Measurements from ENCODE around the gene TBC1D22A. TPM values are rescaled to one million over a fixed set of nuclear protein-coding genes. Genes with fewer than 3 reads are reported as not detected.

TBC1D22A gene
- total RNA-seq, 4 donors from 2014 or later, result 16.2 to 22.2 (median 17.8) TPM

DNA sequence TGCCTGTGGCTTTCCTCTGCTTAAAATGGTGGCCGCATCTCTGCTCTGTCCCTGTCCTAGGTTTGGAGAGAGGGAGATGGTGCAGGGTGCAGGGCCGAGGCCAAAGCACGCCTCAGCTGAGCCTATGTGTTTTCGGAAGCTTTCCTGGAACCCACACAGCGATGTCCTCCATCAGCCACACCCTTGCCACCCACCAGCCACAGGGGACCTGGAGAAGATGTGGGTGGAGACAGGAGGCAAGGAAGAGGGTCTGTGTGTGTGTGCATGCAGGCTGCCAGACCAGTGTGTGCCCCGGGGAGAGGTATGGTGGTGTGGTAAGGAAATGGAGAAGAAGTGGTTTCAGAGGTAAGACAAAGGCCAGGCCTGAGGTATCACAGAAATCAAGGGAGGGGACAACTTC lies 155.7 kb downstream of the TBC1D22A start:
- Histone ChIP-seq H3K4me1 (no peaks in the 10 kb centered on the region), H3K4me3 (no peak overlapping the region), H3K9me3 (peaks cover 0 to 16% (median 0%) of the 10 kb centered on the region in 3 donors), H3K27ac (no peak overlapping the region), H3K36me3 (peaks cover 0 to 67% of the 10 kb centered on the region in 2 donors), H3K27me3 (no peaks in the 10 kb centered on the region)
- 67% methylated on average over 1 of the region's 6 CpGs; no CpG with 5 or more reads in 1 of the 2 donors for WGBS, 2 donors (ENCODE audit: low coverage in 1 of 2)
- no peak for ATAC-seq
- no peak for TF ChIP-seq POLR2A (IDR thresholded peaks at IDR 0.05)

DNA sequence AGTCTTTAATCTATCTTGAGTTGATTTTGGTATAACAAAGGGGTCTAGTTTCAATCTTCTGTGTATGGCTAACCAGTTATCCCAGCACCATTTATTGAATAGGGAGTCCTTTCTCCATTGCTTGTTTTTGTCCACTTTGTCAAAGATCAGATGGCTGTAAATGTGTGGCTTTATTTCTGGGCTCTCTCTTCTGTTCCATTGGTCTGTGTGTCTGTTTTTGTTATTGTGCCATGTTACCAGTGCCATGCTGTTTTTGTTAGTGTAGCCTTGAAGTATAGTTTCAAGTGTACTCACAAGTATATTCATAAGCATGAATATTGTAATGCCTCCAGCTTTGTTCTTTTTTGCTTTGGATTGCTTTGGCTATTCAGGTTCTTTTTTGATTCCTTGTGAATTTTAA lies 159.6 kb downstream of the TBC1D22A start:
- Histone ChIP-seq H3K9me3 (peaks cover 0 to 16% (median 0%) of the 10 kb centered on the region in 3 donors), H3K4me1 (no peaks in the 10 kb centered on the region)
- TF ChIP-seq POLR2AphosphoS5 (IDR thresholded peaks at IDR 0.05), result no peak
- TF ChIP-seq EP300 (IDR thresholded peaks at IDR 0.05), result no peak
- TF ChIP-seq, protein P1, sequence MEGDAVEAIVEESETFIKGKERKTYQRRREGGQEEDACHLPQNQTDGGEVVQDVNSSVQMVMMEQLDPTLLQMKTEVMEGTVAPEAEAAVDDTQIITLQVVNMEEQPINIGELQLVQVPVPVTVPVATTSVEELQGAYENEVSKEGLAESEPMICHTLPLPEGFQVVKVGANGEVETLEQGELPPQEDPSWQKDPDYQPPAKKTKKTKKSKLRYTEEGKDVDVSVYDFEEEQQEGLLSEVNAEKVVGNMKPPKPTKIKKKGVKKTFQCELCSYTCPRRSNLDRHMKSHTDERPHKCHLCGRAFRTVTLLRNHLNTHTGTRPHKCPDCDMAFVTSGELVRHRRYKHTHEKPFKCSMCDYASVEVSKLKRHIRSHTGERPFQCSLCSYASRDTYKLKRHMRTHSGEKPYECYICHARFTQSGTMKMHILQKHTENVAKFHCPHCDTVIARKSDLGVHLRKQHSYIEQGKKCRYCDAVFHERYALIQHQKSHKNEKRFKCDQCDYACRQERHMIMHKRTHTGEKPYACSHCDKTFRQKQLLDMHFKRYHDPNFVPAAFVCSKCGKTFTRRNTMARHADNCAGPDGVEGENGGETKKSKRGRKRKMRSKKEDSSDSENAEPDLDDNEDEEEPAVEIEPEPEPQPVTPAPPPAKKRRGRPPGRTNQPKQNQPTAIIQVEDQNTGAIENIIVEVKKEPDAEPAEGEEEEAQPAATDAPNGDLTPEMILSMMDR (IDR thresholded peaks at IDR 0.05), result no peak
- no peak for TF ChIP-seq POLR2A (IDR thresholded peaks at IDR 0.05)

DNA sequence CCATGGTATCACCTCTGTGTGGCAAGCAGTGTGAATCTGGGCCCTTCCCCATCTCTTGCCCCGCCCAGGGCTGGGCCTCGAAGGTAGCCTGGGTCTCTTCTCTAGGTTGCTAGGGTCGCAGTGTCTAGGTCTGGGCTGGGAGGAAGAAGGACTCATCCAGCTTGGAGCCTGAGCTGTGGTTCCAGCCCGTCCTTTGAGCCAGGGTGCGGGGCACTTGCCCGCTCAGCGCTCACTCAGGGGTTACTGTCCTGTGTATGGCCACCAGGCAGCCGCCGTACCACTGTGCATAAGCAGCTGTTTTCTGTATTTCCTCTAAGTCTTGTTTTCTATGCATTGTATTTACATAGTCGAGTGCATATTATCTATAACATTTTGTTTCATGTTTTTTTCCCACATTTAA lies 160.9 kb downstream of the TBC1D22A start:
- no peak overlapping the region for H3K27ac ChIP-seq
- H3K4me3 ChIP-seq, result no peak overlapping the region
- ATAC-seq, result no peak
- TF ChIP-seq POLR2A (IDR thresholded peaks at IDR 0.05) (no peak), POLR2AphosphoS5 (IDR thresholded peaks at IDR 0.05) (no peak), EP300 (IDR thresholded peaks at IDR 0.05) (no peak)
- TF ChIP-seq, protein P1 (IDR thresholded peaks at IDR 0.05), result no peak
- 94 to 97% methylated on average over 3 to 7 of the region's 10 CpGs for WGBS, 2 donors (ENCODE audit: low coverage in 1 of 2)
- H3K27me3 ChIP-seq, result no peaks in the 10 kb centered on the region
- peaks cover 0 to 16% (median 0%) of the 10 kb centered on the region in 3 donors for H3K9me3 ChIP-seq
- H3K4me1 ChIP-seq, result no peaks in the 10 kb centered on the region
- peaks cover 0 to 16% of the 10 kb centered on the region in 2 donors for H3K36me3 ChIP-seq

More for the DNA sequence above, 159.6 kb downstream of the TBC1D22A start:
- Histone ChIP-seq H3K4me3 (no peak overlapping the region), H3K27ac (no peak overlapping the region), H3K36me3 (peaks cover 0 to 29% of the 10 kb centered on the region in 2 donors), H3K27me3 (no peaks in the 10 kb centered on the region)
- ATAC-seq, result no peak

DNA sequence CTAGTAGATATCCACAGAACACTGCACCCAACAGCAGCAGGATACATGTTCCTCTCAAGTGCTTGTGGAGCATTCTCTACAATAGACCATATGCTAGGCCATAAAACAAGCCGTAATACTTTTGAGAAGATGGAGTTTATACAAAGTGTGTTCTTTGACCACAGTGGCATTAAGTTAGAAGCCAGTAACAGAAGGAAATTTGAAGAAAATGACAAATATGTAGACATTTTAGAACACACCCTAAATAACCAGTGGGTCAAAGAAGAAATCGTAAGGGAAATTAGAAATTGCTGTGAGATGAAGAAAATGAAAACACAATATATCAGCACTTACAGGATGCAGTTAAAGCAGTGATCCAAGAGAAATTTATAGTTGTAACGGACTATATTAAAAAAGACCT lies 163.4 kb downstream of the TBC1D22A start:
- no peaks in the 10 kb centered on the region for H3K27me3 ChIP-seq
- H3K4me3 ChIP-seq, result no peak overlapping the region
- H3K27ac ChIP-seq, result no peak overlapping the region
- peaks cover 0 to 16% (median 0%) of the 10 kb centered on the region in 3 donors for H3K9me3 ChIP-seq
- no peak for ATAC-seq
- H3K36me3 ChIP-seq, result peaks cover 0 to 7% of the 10 kb centered on the region in 2 donors
- no peak for TF ChIP-seq POLR2AphosphoS5 (IDR thresholded peaks at IDR 0.05)
- TF ChIP-seq EP300 (IDR thresholded peaks at IDR 0.05), result no peak
- TF ChIP-seq, protein P1 (IDR thresholded peaks at IDR 0.05), result no peak
- TF ChIP-seq POLR2A (IDR thresholded peaks at IDR 0.05), result no peak
- WGBS, 2 donors (ENCODE audit: low coverage in 1 of 2), result 73 to 77% methylated on average over 3 of the region's 3 CpGs
- no peaks in the 10 kb centered on the region for H3K4me1 ChIP-seq

DNA sequence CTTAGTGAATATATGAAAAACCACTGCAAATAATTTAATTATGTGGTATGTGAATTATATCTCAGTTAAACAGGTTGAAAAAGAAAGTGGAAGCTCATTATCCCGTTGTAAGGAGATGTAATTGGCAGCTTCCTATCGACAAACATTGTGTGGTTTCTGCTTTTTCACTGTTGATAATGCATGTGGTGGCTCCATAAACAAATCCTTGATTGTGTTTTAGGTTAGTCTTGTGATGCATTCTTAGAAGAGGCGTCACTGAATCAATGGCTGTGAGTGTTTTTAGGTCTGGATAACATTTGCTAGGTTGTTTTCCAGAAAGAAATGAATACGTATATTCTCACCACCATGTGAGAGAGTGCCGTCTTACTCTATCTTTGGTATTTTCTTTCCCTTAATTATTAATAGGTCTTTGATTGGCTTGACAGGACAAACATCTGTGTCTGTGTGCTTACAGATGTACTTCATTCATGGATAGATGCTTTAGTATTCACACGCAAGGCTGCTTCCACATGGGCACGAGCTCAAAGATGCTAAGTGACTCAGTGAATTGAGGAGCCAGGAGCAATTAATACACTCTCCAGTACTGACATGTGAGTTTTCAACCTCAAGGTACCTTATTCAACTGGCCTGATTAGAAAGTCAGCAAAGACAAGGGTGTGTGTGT lies 166.7 kb downstream of the TBC1D22A start:
- WGBS, 2 donors (ENCODE audit: low coverage in 1 of 2), result 85 to 87% methylated on average over 7 of the region's 7 CpGs

More for the DNA sequence above, 166.7 kb downstream of the TBC1D22A start:
- Histone ChIP-seq H3K36me3 (peaks cover 0 to 10% of the 10 kb centered on the region in 2 donors), H3K9me3 (no peaks in the 10 kb centered on the region), H3K4me3 (no peak overlapping the region), H3K4me1 (no peaks in the 10 kb centered on the region), H3K27me3 (no peaks in the 10 kb centered on the region), H3K27ac (no peak overlapping the region)
- TF ChIP-seq POLR2AphosphoS5 (IDR thresholded peaks at IDR 0.05), result no peak
- TF ChIP-seq, protein P1 (IDR thresholded peaks at IDR 0.05), result no peak
- no peak for TF ChIP-seq EP300 (IDR thresholded peaks at IDR 0.05)
- no peak for TF ChIP-seq POLR2A (IDR thresholded peaks at IDR 0.05)
- no peak for ATAC-seq

All from gastroesophageal sphincter (tissue), 4 donors.